Stimulated activated naive CD8-positive, alpha-beta T cell treated with anti-CD3 and anti-CD28 coated beads, Interleukin-15, Interleukin-2, amounts not matched to agents 100 U/mL and 50 U/mL, for 24 hours (primary cell): ENCODE results near the gene TGFBR3.

Experiments used
- ATAC-seq: fragments of 150-1000 bp; cut with Tn5 transposase; one replicate; pipeline ENCODE4 v1.10.0; 2021
- DNase-seq: peaks from one replicate; pipeline ENCODE4 v3.0.0; 2021

Gene TGFBR3

DNA sequence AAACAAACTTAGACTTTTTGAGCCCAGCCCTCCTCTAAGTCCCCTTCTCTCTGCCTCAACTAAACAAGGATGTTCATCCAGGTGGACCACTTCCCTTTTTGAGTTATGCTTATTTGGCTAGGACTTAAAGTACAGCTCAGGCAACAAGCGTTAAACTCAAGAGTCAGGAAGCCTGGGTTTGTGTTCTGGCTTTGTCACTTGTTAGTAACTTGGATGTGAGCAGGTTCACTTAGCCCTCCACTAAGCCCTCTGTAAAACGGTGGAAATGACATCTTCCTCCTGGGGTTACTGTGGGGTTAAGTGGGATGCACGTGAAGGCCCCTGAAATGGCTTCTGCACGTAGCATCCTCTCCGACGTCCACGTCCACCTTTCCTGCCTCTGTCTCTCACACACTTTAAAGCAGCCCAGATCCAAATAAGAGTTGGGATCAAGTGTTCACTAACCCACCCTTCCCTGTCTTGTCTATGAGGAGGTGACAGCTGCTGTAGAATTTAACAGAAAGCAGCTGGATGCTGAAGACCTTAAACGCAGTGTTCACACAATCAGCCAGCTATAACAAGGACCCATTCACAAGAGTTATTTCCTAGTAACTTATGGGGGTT lies 152.7 kb downstream of the TGFBR3 start:
- DNase-seq (no peak), ATAC-seq (no peak)

DNA sequence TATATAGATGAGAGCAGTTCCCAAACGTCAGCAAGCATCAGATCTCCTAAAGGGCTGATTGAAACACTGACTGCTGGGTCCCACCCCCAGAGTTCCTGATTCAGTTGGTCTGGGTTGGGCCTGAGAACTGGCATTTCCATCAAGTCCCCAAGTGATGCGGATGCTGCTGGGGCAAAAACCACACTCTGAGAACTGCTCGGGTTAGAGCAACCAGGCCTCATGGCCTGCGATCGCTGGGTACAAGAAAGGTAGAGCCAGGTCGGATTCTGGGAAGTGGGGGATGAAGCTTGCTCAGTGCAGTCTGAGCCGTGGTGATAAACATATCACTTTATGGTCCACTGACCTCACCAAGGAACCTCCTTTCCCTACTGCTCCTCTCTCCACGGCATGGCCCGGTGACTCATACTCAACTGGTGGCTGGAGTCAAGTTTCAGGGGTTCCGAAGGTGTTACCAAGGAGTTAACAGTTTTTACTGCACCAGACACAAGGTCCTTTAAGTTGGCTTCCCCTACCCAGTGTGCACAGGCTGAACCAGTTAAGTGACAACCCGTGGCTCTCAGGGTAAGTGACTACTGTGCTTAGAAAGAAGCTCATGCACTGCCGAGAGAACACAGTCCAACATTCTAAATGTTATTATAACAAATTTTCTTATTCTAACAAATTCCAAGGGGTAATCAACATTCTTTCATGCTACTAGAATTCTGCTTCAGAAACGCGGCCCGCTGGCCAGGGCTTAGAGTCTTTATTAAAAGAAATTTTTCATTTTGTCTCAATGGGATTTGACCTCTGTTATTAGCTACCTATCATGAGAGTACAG lies 153.5 kb downstream of the TGFBR3 start:
- DNase-seq, result peak; percentile 54
- peak; percentile 64 for ATAC-seq

DNA sequence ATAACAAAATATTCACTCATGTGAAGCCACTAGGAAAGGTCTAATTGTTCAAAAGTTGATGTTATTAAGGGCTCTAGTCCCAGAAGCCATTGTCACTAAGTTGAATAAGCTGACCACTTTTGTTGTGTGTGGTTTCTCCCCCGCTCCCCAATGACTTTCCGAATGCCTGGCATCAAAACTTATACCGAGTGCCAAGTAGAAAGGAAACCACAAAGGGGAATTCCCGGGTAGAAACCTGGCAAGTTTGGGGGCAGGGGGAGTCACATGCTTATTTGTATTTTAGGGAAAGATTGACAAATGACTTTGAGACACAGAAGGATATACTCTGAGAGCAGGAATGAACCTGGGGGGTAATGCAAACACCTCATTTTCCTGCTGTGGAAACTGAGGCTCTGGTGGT lies 154.1 kb downstream of the TGFBR3 start:
- DNase-seq, result peak; percentile 66
- peak; percentile 44 for ATAC-seq

DNA sequence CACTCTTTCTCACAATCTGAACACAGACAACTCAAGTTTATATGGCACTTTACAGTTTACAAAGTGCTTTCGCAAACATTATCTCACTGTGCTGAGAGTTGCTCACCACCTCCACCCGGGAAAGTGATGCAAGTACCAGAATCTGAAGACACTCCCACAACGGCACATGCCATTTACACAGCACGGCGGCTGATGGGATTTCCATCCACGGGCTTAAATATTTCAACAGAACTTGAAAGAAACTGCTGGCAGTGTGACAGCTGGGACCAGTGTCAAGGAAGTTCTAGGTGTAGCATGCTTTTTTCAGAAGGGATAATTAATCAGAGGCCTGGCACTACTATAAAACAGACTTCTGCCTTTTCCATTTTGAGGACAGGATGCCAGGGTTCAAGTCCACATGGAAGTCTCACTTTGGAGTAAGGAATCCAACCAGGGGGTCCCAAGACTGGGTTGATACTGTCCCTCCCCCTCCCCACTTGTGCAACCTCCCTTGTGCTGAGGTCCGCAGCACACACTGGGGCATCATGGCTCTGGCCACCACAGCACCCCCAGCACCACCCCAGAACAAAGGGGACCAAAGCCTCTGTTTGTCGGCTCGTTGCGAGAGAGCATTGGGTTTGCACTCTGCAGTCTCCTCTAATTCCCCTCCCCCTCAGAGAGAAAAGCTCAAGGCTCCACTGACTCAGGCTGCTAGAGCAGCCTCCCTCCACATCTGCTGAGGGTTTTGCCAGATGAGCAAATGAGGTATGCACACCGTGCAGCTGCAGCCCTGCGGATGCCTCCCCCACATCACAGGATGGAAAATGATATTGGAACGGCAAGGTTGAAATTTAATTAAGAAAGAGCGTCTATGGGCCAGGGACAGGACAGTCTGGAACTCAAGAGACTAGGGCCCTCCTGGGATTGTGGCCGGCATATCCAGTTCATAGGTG lies 154.9 kb downstream of the TGFBR3 start:
- DNase-seq (peak; percentile 46), ATAC-seq (peak; percentile 72)

DNA sequence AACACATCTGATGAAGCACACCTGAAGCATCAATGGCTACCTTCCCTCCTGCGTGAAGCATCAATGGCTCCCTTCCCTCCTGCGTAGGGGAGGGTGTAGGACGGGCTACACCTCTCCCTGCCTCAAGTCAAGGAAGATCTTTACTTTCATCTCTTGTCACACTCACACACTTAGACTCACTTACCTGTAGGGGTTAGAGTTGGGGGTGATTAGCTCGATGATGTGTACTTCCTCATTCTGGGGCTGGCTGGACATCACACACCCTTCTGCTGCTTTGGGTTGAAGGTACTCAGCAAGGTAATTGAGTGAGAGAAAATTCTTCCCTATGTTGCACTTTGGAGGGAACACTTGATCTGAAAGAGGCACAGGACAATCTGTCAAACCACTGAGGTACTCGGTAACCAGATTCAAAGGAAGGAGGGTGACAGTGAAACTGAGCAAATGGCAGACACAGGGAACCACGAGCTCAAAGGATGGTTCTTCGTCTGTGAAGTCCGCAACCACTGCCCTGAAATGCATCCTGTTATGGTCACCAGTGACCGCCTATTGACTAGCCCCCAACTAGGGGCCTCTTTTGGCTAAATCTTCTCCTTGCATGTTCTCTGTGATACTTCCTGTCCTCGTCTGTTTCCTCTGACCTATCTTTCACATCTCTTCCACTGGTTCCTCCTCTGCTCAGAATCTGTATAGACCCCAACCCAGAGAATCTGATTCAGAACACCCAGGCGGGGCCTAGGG lies 156.2 kb downstream of the TGFBR3 start:
- ATAC-seq (no peak), DNase-seq (no peak)

DNA sequence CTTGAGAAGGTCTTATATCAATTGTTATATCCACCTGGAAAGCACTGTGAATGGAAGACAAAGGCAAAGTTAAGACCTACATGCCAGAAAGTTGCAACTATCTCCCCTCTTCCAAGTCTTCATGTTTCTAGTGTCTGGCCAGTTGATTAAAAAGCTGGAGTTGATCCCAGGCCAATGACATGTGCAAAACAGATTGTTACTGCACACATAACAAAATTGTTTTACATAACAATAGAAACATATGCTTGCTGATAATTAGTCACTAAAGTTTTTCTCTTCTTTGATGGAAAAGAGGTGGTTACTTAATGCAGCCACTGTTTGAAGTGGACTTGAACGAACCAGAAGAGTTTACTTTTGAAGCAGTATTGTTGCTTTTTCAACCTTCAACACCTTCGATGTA lies 158.2 kb downstream of the TGFBR3 start:
- no peak for ATAC-seq
- no peak for DNase-seq

DNA sequence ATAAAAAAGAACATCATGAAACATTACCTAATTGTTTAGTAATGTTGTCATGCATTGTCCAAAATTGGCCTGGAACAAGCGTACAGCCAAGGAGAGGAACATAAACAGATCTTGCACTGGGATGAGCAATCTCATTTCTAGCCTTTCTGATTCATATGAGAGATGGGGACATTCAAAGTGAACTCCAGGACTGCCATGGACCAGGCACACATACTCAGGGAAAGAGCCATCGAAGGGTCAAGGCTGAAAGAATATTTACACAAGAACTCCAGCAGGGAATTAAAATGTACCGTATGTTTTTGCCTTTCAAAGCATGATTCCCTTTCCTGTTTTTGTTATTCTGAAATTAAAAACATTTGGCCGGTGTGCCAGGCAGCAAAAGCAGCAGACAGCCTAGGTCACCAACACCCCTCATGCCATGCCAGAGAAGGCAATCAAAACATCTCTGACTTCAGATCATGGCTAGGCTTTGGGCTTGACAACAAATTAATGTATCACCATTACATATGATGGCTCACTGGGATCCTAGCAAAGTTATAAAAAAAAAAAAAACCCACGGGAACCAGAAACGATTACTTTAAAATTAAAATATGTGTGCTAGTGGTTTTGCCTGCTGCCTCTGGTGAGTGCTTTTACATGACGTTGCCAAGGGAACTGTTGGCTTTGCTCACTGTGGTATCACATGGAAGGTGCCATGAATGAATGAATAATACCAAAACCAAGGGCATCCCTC lies 159.8 kb downstream of the TGFBR3 start:
- ATAC-seq (no peak), DNase-seq (no peak)

DNA sequence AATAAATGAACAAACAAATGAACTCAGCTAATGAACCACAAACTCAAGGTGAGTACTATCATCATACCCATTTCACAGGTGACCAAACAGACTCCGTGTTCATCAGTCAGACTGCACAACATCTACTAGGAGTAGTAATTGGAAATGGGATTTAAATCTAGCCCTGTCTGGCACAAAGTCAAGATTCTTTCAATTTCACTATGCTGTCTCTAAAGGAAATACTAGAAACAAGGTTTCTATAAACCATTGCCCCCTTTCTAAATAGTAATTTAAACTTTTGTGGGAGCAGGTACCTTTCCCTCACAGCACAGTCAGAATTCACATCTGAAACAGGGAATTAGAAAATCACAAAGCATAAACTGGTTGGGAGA lies 160.3 kb downstream of the TGFBR3 start:
- no peak for DNase-seq
- no peak for ATAC-seq

DNA sequence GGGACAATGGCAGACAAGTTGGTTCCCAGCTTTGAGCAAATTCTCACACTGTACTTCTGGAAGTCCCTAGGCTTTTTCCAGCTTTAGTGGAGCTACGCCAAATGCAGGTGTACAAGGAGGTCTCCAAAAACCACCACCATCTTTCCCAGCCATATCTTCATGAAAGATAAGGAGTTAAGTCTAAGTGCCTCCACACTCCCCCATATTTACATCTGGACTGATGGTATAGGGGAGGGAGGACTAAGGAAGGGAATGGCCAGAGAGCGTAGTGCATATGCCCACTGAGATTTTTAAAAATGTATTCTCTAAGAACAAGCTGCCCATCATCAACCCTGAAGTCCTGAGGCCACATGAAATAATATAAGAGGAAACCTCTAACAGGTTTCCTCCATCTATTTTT lies 161.3 kb downstream of the TGFBR3 start:
- no peak for DNase-seq
- no peak for ATAC-seq

DNA sequence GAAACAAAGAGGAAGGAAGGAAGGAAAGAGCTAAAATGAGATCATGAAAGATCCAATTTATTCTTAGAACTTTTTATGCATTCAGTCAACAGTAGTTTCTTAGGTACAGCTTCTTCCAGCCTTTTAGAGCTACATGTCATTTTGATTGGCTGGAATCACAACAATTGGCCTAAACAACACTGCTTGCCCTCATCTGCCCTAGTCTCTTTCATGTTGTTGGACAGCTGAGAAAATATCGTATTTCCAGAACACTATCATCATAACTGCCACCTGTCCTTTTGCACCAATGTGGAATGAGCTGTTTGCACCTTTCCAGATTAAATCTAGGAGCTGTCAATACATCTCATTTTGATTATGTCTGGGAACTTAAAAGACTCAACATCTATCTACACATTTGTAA lies 161.7 kb downstream of the TGFBR3 start:
- no peak for ATAC-seq
- no peak for DNase-seq

DNA sequence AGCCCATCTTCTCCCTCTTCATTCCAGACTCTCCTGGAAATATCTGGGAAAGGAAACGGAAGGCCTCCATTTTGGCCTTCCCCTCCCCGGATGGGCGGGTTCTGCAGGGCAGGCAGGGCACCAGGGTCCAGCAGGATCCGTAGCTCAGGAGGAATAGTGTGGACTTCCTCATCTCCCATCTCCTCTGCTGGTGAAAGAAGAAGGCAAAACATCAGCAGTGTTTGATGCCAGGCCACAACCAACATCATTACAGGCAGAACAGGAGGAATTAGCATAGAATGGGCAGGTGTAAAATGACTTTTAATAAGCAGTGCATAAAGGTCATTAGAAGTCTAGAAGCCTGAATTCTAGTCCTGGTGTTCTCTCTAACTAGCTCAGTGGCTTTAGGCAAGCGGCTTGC lies 165.9 kb downstream of the TGFBR3 start:
- ATAC-seq, result no peak
- no peak for DNase-seq

DNA sequence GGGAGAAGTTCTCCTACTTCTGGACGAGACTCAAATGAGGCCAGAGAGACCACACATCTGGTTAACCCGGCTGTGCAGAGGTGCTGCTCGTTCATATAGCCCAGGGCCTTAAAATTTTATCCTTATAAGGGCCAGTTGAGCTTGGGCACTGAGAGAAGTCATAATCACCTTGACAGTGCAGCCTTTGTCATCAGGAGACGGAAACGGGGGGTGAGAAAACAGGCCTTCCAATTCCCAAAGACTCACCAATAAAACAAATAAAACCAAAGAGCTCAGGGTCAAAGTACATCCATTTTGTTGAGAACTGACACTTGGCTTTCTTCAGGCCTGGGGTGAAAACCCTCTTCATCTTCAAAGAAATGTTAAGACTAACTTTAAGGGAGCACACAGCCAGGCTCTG lies 167.1 kb downstream of the TGFBR3 start:
- DNase-seq, result no peak
- no peak for ATAC-seq

DNA sequence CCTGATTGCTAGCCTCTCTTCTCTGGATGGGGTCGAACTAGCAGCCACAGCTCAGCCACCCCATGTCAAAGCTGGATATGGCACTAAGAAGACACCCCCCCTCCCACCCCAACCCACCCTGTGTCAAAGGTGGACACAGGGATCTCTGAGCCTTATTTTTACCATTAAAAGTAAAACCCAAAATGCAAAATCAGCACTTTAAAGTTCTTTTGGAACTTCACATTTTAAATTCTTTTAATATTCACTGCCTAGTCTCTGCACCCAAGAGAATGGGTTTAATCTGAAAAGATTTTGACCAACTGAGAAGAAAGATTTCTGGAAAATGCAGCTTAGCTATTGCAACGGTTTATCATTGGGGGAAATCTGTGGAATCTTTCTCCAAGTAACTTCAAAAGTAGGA lies 167.6 kb downstream of the TGFBR3 start:
- DNase-seq, result no peak

DNA sequence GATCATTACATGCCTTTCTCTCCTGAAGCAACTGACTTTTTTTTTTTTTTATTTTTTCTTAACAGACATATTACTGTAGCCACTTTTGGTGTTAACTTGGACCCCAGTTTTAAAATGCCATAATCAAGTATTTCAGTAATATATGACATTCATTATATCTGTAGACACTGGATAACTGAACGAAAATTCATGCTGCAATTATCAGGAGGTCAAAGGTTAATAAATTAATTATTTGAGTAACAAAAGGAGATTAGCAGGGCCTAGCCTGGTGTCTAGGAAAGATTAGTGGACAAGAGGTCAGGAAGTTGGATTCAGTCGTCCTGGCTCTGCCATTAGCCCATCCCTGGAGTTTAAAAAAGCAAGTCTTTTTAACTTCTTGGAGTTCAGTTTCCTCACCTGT lies 168.1 kb downstream of the TGFBR3 start:
- no peak for DNase-seq

More for the DNA sequence above, 167.6 kb downstream of the TGFBR3 start:
- ATAC-seq, result no peak

DNA sequence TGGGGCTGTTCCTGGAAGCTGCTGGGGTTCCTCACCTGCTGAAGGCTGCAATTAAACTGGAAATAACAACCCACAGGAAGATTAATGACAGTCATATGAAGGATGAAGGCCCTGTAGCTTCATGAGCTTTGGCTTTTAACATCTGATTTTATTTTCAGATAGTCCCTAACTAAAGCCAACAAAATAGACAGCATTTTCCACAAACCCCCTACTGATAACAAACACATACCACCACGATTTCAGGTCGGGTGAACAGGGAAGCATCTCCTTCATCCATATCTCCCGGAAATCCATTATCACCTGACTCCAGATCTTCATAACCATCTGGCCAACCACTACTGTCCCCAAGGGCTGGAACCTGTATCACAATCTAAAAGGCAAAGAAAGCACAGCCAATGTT lies 169.6 kb downstream of the TGFBR3 start:
- ATAC-seq (no peak), DNase-seq (no peak)

More for the DNA sequence above, 168.1 kb downstream of the TGFBR3 start:
- ATAC-seq, result no peak

DNA sequence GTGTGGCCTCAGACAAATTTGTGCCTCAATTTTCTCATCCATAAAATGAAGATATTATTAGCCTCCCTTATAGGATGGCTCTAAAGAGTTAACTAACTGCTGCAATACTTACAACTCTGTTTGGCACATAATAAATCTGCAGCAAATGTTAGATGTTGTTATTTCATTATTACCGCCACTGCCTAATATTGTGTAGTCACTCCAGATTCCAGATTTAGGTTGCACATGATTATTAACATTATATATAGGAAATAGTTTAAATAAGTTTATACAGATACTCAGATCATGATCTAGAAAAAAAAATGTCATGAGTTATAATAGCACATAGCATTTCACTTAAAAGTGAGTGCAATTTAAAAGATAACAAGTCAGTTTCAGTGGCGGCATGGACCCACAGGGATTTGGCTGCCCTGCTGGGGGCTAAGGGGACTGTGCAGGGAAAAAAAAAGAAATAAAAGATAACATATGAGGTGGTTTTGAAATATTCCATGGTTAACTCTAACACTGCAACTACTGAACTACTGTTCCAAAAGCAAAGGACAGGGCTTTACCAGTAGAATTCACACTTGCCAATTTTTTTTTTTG lies 170.4 kb downstream of the TGFBR3 start:
- ATAC-seq, result no peak
- DNase-seq, result no peak

DNA sequence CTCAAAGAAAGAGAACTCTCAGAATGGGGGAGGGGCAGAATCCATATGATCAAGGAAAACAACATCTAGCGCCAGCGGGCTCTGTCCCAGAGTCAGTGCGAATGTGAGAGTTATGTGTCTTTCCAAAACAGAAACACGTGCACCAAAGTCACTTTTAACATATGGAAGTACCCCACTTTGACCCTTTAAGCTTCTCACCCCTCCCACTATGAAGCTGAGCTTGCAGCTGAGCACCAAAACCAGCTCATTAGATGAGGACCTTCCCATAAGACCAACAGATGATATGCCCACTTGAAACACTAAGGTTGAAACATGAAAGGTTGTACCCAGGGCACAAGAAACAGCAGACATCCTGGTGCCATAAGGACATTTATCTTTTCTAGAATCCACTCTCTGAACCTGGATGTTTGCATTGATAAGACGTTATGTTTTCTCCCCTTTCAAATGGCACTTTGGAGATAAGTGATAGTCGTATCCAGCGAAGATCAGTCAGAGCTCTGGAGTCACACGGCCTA lies 171.0 kb downstream of the TGFBR3 start:
- no peak for DNase-seq
- no peak for ATAC-seq

DNA sequence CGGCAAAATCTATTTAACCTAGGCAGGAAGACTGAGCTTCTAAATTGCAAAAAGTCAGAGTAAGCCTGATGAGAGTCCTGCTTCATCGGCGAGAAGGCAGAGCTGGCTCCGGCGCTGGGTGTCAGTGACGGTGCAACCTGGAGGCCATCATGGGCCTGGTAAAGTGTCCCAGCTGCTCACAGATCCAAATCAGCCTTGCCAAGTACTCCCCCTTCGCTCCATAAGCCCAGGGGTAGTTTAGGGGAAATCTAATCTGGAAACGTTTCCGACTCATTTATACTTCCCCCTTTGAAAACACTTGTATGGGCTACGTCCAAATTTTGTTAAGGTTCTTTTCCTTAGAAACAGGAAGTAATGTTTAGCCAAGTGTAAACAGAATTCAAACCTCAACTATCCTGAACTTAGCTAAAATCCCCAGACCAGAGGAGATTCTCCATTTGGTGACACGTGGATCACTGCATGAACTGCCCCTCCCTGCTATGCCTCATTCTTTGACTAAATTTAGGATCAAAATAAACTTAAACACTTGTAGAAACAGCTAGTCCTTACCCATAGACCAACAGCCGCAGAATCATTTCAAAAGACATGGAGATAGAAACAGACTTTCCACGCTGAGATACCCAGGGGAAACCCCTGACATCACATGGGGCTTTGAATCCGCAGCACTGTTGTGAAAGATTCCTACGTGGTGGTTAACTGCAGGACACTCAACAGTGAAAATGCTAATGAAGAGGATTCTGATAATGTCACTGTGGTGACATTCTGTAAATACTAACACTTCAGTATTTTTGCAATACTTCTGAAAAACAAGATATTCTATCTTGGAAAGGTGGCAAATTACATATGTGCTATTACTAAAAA lies 172.7 kb downstream of the TGFBR3 start:
- DNase-seq (peak; percentile 56), ATAC-seq (peak; percentile 89)

DNA sequence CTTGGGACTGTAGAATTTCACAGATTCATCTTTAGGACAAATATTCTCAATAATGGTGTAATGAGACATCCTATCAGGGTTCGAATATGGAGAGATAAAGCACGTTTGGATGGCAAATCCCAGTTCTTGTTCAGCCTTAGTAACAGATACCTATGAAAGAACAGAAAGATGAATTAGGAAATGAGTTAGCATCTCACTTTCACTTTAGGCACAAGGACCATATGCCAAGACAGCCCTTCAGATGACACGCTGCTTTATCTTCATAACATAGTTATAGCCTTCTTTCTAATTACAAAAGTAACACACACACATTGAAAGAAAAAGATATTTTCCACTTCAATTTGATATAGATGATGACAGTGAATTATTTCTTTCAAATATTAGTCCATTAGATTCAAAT lies 173.6 kb downstream of the TGFBR3 start:
- ATAC-seq, result no peak
- no peak for DNase-seq
